ENCODE results near the gene ATP6V1B1.

Gene ATP6V1B1

DNA sequence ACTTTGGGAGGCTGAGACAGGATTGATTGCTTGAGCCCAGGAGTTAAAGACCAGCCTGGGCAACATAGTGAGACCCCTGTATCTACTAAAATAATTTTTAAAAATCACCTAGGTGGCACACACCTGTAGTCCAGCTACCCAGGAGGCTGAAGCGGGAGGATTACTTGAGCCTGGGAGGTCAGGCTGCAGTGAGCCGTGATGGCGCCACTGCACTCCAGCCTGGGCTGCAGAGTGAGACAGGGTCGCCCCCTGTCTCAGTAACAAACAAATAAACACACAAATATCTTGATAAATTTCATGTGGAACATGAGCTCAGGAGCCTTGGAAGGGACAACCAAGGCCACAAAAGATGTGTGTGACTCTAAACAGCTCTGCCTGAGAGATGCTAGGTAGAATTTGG, 31.0 kb downstream of the ATP6V1B1 start:
- DNase-seq (ENCODE audit: low spot score) = no peak

DNA sequence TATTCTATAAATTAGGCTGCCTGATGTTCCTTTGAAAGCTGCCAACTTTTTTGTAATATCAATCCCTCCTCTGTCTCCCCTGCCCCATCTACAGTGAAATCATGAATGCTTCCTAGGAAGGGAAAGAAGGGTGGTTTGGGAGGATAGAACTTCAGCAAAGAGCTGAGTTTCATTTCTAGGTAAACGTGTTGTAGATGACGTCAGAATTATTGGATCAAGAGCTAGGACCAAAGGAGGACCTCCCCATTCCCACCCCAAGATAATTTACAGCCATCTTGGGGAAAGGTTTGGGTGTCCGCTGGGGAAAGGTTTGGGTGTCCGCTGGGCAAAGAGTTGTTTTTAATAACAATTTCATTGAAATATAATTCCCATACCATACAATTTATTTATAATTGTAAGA, 31.5 kb downstream of the ATP6V1B1 start:
- no peak for DNase-seq (ENCODE audit: low spot score)

DNA sequence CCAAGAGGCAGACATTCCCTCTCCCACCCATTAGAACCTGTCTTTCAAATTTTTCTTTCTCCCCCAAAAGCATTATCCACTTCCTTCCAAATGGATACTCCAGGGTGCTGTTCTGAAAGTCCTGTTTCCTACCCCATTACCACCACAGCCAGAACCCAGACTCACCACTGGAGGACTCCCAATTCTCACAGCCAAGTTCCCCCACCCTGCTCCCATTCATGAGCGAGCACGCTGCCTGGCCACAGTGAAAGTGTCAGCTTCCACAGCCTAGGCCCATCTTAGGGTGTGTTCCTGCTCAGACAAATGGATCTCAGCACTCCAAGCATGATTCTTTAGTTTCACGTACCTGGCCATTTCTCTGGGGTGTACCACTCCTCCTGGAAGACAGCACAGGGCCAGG, 38.9 kb downstream of the ATP6V1B1 start:
- DNase-seq (ENCODE audit: low spot score) = no peak

DNA sequence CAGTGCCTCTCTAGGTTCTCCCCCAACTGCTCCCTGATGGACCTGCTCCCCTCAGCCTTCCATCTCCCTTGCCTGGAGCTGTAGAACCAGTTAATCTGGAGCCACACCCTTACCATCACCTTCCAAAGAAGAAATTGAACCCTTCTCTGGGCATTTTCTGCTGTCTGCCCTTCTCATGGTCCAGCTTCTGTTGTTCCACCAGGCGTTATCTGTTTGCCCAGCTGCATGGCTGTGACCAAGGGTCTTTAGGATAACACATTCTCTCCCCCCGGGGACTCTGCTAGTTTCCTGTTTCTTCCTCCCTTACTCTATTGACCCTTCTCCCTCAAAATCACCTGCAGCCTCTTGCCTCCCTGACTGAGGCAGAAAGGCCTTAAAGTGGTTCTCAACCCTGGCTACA, 39.5 kb downstream of the ATP6V1B1 start:
- DNase-seq (ENCODE audit: low spot score) = no peak

DNA sequence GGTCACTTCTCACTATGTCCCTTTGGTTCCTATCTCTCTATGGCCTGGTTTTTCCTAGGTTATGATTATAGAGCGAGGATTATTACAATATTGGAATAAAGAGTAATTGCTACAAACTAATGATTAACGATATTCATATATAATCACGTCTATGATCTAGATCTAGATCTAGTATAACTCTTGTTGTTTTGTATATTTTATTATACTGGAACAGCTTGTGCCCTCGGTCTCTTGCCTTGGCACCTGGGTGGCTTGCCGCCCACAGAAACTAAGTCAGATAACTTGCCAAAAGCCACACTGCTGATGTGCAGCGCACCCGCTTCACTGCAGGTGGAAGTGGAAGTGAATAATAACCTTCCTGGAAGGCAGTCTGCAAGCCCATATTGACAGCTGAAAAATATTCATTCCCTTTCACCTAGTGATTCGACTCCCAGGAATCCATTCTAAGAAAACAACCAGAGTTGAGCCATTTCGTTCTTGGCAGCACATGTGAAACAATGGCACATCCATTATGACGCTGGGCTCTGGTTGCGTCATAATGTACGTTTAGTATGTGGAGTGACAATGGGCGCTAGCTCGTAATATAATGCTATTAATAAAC, 42.0 kb downstream of the ATP6V1B1 start:
- peak; percentile 18 for DNase-seq (ENCODE audit: low spot score)

DNA sequence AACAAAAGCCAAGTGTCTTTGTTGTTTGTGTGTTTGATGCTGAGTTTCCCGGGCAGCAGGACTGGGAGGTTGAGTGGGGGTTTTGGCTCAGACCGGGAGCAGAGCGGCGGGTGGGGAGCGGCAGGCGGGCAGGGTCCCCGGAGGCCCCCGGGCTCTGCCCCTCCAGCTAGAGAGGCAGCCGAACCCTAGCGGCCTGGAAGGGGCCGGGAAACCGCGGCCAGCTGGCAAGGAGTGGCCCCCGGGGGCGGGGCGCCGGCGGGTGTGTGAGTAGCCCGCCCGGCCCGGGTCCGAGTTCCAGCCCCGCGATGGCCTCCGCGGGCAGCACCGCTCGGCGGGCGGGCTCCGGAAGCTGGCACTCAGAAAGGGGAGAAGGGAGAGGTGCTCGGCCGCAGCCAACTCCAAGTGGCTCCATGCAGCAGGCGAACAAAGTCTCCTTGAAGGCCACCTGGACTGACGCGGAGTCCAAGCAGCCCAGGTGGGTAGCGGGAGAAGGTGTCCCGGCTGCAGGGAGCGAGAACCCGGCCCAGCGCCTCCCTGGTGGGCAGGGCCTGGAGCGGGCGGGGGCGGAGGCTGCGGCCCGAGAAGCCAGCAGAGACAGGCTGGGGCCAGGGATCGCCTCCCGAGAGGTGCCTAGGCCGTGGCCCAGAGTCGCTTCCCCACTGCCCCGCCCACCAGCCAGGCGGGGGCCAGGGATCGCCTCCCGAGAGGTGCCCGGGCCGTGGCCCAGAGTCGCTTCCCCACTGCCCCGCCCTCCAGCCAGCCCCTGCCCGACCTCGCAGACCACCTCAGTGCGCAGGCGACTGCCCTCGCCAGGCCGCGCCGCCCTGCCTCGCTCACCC, 42.9 kb downstream of the ATP6V1B1 start, which contains the start of gene ANKRD53:
ANKRD53 (plus strand) TSS at position 290 of the 839 bp plus-strand sequence; CDS start at position 306, 16 bp downstream.
- no peak for DNase-seq (ENCODE audit: low spot score)

DNA sequence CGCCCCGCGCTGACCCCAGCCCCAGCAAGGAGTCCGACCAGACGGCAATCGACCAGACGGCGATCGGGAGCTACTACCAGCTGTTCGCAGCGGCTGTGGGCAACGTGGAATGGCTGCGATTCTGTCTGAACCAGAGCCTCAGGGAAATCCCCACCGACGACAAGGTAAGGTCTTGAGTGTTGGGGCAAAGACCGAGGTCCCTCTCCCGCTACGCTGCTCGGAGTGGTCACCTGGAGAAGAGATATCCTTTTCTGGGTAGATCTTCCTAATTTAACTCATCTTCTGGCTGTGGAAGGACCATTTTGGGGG, 43.4 kb downstream of the ATP6V1B1 start:
- no peak for DNase-seq (ENCODE audit: low spot score)

DNA sequence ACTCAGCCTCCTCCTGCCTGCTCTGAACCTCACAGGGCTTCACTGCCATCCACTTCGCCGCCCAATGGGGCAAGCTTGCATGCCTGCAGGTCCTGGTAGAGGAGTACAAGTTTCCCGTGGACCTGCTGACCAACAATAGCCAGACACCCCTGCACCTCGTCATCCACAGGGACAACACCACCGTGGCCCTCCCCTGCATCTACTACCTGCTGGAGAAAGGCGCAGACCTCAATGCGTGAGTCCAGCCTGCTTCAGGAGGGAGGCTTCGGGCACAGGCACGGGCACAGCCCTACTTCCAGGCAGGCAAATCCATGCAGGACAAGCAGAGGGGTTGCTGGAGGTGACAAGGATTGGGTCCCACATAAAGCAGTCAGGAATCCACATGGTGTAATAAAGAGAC, 43.9 kb downstream of the ATP6V1B1 start:
- DNase-seq (ENCODE audit: low spot score) = no peak

DNA sequence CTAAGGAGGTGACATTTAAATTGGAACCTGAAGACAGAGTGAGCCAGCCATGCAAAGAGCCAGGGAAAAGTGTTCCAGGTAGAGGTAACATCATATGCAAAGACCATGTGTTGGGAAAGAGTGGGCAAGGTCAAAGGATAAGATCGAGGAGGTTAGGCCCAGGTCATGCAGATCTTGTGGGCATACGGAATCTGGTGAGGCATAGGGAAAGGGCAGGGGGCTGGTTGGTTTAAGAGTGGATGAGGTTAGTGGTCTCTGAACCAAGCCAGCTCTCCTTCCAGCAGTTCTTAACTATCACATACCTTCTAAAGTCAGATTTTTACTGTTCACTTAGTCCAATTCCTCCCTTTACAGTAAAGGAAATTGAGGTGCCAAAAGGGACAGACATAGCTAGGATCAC, 45.7 kb downstream of the ATP6V1B1 start:
- DNase-seq (ENCODE audit: low spot score) = no peak

DNA sequence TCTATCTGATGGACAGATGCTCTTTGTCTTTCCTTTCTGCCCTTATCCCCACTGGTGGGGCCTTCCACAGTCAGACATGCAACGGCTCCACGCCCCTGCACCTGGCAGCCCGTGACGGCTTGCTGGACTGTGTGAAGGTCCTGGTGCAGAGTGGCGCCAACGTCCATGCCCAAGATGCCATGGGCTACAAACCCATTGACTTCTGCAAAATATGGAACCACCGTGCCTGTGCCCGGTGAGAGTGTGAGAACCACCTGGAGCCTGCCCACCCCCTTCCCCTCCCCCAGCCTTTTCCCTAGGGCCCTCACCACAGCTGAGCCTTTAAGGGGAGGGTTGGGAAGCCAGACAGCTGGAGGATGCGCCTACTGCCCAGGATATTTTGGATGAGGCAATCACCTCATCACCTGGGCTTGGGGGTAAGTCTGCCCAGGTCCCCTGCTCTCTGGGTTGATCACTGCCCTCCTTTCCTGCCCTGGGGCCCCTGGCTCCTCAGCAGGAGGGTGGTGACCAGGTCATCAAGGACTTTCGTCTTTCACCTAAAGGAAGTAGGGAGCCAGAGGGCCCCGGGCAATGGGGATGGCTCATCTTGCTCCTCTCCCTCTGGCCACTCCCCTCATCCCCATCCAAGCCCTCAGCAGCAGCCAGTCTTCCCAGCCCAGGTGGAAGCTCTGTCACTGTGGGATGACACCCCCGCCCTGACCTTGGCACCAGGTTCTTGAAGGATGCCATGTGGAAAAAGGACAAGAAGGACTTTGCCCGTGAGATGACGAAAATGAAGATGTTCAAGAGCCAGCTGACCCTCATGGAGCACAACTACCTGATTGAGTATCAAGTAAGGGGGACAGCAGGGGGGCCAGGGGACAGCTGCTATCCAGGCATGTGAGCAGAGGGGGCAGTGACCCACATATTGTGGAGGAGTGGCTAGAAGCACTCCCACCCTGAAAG, 46.4 kb downstream of the ATP6V1B1 start:
- DNase-seq (ENCODE audit: low spot score) = no peak

DNA sequence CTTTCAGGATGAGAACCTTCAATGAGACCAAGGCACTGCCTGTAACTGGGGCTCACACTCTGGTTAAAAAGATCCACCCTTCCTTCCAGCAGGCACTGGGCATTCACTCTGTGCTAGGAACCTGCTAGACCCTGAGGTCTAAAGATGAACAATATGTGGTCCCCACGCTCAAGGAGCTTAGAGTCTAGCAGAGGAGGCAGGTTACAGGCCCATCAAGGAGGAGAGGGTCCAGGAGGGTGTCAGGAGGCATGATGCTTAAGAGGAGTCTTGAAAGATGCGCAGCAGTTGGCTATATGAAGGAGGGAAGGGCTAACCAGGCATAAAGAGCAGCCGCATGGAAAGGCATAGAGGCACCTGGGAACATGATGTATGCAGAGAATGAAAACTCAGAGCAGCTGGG, 47.3 kb downstream of the ATP6V1B1 start:
- DNase-seq (ENCODE audit: low spot score) = no peak

DNA sequence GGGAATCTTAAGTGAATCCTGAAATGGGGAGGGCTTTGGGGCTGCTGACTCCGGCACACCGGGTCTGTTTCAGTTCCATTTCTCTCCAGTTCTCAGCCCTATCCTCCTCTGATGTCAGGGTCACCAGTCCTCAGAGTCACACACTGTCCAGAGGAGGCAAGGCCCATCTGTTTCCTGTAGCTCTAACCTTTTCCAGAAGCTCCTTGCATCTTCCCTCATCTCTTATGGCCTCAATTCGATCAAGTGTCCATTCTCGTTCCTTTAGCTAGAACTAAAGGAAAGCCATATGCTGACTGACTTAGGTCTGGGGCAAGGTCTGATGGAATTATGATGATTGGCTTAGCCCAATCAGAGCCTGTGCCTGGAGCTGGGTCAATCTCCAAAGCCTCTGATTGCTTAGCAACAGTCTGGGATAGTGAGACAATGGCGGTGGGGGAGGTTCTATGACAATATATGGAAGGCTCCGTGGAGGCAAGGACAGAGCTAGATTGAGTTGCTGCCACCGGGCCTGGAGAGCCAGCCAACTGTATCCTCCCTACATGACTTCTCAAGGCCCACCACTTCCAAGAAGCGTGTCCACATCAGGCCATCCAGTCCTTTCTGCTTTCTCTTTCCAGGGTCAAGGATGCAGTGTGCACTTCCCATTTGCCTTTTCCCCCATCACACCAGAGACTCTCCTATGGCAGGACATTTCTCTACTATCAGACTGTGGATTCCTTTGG, 48.0 kb downstream of the ATP6V1B1 start:
- no peak for DNase-seq (ENCODE audit: low spot score)

DNA sequence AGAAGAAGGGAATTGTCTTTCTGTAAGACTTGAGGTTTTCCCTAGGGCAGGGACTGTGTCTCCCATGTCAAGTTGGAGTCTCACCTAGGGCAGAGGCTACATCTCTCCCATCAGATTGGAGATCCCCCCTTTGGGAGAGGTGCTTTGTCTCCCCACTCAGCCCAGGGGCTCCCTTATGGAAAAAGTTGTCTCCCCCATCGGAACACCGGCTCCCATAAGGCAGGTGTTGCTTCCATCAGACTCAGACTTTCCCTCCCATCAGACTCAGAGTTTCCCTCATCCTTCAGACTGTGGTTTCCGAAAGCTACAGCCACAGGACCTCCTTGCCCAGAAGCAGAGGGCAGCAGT, 48.5 kb downstream of the ATP6V1B1 start:
- DNase-seq (ENCODE audit: low spot score) = no peak

DNA sequence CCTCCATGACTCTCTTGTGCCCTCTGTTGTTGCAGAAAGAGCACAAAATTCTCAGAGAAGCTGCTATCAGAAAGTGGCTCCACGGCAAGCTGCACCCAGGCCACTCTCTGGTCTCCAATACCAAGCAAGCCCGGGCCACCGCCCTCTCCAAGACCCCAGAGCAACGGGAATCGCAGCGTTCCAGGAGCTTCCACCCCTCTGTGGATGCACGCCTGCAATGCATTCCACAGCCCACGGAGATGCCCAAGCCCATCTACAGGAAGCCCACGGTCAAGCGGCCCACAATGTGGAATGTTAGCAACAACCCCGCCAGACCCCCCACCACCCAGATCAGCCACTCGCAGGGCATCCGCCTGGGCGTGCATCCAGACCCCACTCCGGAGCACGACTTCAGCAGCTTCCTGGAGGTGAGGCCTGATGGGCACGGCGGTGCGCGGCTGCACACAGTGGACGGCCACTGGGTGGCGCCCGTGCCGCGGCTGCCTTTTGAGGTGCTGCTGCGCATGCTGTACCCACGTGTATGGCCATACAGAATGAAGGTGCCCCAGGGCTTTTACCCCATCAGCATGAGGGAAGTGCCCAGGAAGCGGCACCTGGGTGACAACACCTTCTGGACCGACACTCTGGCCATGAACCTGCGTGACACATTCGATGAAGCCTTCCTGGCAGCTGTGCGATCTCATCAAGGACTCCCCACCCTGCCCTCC, 49.0 kb downstream of the ATP6V1B1 start:
- DNase-seq (ENCODE audit: low spot score) = peak; percentile 79

DNA sequence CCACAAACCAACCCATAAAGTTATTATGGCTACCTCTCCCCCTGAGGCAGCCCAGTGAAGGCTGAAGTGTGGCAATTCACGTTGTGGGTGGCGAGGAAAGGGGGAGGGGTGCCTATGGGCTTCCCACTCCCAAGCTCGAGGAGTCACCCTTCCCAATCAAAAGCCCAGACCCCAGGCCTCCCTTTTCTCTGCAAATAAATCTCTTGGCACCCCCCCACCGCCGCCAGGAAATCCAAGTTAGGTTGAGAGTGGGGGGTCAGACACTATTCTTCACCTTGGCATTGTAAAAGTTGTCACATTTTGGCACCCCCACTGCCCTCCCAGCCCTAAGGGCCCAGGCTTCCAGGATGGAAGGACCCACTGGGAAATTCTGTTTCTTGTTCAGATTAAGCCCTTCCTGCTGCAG, 49.6 kb downstream of the ATP6V1B1 start:
- no peak for DNase-seq (ENCODE audit: low spot score)

DNA sequence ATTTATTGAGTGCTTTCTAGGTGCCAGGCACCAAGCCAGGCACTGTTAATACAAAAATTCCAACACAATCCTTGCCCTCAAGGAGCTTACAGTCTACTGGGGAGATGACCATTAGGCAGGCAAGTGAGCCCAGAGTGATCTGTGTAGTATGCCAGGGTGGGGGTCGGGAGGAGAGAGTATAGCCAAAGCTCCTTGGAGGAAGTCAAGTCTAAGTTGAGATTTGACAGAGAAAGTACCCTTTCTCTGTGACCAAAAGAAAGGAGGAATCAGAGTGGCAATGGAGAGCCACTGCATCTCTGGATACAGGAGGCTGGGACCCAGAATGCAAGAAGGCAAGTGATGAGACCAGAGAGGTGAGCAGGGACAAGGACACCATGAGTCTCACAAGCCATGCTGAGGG, 50.3 kb downstream of the ATP6V1B1 start:
- DNase-seq (ENCODE audit: low spot score) = no peak

DNA sequence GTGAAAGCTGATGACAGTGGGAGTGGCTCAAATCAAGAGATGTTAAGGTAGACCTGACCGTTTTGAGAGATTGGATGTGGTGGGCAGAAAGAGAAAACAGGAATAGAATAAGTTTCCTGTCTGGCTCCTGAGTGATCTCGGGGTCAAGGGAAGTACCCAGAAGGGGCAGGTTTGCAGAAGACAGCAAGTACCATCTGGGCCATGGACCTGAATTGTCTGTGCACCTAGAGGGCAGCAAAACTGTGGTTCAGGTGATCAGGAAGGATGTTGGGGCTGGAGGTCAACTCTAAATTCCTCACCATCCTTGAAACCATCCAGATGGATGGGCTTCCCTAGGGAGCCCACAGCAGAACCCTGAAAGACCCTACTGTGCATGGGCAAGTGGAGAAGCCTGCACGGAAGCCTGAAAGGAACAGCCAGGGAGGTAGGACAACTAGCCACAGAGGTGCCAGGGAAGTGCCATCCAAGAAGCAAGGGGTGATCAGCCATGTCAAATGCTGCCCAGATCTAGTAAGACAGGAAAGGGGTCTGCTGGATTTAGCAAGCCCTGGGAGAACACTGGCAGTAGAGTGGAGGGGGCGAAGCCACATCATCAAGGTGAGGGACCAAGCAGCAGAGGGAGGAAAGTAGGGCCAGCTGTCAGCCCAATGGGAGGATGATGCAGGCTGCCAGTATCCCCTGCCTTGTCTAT, 50.9 kb downstream of the ATP6V1B1 start:
- no peak for DNase-seq (ENCODE audit: low spot score)

DNA sequence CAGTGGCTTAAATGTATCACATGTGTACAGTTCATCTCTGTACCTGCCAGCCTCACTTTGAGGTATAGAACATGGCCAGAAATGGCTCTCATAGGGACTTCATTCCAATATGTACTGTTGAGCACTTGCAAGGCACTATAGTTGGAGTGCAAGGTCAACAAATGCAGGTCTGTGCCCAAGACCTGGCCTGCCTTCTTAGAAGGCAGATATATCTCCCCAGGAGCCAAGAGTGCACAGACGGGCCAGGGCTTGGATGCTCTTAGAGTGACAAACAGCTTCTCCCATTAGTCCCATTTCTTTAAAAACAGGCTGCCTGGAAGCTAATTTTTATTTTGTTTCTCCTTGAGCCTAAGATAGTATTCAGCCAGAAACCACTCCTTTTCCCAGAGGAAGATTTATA, 51.7 kb downstream of the ATP6V1B1 start:
- no peak for DNase-seq (ENCODE audit: low spot score)

DNA sequence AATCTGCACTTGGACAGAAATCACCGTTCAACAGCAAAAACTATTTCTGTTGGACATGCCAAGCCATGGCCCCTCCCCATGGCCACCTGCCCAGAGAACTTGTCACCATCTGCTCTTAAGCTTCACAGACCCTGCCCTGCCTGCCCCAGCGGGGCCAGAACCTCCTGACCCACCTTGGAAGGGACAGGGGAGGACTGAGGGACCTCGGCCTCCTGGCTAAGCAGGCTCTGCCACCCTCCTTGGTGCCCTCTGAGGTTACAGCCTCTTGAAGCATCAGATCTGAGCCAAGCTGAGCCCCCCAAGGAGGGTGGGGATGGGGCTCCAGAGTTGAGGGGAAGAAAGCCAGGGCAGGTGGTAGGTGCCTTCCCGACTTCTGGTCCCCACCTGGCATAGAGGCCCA, 52.5 kb downstream of the ATP6V1B1 start:
- DNase-seq (ENCODE audit: low spot score) = no peak

DNA sequence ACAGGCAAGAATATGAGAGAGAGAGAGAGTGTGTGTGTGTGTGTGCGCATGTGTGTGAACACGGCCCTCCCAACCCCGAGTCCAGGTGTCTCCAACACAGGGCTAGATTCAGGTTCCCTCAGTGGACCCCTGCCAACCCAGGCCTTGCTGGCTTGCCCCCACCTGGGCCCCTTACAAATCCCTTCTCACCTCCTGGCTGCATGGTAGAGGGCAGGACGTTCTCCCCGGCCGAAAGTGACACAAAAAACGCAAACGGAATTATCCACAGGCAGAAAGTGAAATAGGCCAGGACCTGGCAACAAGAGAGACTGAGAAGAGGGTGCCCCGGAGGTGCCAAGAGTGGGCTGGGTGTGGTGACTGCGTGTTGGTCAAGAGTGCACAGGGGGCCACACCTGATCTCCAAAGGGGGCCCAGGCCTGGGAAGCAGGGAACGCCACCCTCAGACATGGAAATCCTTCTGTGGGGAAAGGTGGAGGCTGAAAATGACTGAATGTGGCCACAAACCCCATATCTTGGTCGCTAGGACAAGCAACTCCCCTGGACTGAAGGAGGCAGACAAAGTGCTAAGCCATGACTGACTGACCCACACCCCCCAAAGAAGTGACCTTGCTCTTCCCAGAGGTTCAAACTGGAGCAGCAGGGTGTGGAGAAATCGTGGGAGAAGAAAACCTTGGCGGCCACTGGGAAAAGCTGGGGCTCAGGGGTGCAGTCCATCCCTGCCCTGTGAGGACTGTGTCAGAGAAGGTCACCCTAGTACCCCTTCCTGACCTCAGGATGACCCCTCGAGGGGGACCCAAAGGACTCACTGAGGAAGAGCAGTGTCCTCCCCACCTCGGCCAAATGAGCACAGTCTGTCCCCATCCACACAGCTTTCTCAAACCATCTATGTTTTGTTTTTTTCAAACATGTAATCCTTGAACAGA, 53.3 kb downstream of the ATP6V1B1 start:
- DNase-seq (ENCODE audit: low spot score) = no peak
